ENCODE measurements around the gene DPP4.

The DPP4 gene

GRCh38 chr2:162073888-162074631 lies at the start of gene DPP4:
Gene DPP4 (minus strand): TSS chr2:162074215. CDS start chr2:162073981, 234 bp downstream.
- DNase-seq: no peak

- no peak for DNase-seq
Measured at GRCh38 chr2:162118166-162119031, 44.4 kb upstream of the DPP4 start.

GRCh38 chr2:162116352-162116751 lies 42.3 kb upstream of the DPP4 start:
- DNase-seq: no peak

GRCh38 chr2:162115076-162115475 lies 41.1 kb upstream of the DPP4 start:
- no peak for DNase-seq

GRCh38 chr2:162114271-162114670 lies 40.3 kb upstream of the DPP4 start:
- no peak for DNase-seq

- no peak for DNase-seq
Measured at GRCh38 chr2:162113776-162114168, 39.8 kb upstream of the DPP4 start.

- no peak for DNase-seq
Measured at GRCh38 chr2:162113088-162113775, 39.2 kb upstream of the DPP4 start.

- no peak for DNase-seq
Measured at GRCh38 chr2:162111958-162112850, 38.2 kb upstream of the DPP4 start.

GRCh38 chr2:162107361-162107901 lies 33.4 kb upstream of the DPP4 start:
- no peak for DNase-seq

- DNase-seq: no peak
Measured at GRCh38 chr2:162106746-162107145, 32.7 kb upstream of the DPP4 start.

- no peak for DNase-seq
Measured at GRCh38 chr2:162106146-162106551, 32.1 kb upstream of the DPP4 start.

GRCh38 chr2:162103443-162104009 lies 29.5 kb upstream of the DPP4 start:
- DNase-seq: no peak

- no peak for DNase-seq
Measured at GRCh38 chr2:162100579-162100978, 26.6 kb upstream of the DPP4 start.

- DNase-seq: no peak
Measured at GRCh38 chr2:162099836-162100235, 25.8 kb upstream of the DPP4 start.

GRCh38 chr2:162092658-162093556 lies 18.9 kb upstream of the DPP4 start:
- no peak for DNase-seq

- no peak for DNase-seq
Measured at GRCh38 chr2:162092008-162092390, 18.0 kb upstream of the DPP4 start.

- no peak for DNase-seq
Measured at GRCh38 chr2:162091325-162092007, 17.5 kb upstream of the DPP4 start.

- DNase-seq: no peak
Measured at GRCh38 chr2:162090109-162090508, 16.1 kb upstream of the DPP4 start.

- DNase-seq: no peak
Measured at GRCh38 chr2:162086904-162087303, 12.9 kb upstream of the DPP4 start.
